Measurements from ENCODE around the gene APBB3.

The APBB3 gene

DNA sequence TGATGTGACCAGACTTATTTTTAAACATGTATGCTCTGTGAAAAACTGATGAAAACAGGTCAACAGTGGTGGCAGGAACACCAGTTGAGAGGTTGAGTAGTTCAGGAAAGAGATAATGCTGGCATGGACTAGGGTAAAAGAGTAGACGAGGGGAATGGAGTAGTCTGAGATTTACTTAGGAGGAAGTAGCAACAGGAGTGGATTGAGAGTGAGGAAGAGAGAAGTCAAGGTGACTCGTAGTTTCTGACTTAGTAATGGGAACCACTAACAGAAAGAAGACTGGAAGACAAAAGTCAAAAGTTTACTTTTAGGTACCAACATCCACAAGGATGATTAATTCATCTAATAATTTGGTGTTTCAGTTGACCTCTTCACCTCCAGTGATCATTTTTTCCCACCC is 10.7 kb downstream of the APBB3 start:
- no peak for DNase-seq
- no peaks in the 10 kb centered on the region for H3K27me3 ChIP-seq
- no peak for TF ChIP-seq CTCF (IDR thresholded peaks at IDR 0.05; ENCODE audit: low read depth, low read length)
- no peak overlapping the region for H3K4me3 ChIP-seq (ENCODE audit: low read depth, low read length)
- peaks cover 18% of the 10 kb centered on the region for H3K4me1 ChIP-seq
- H3K9me3 ChIP-seq, result no peaks in the 10 kb centered on the region
- peaks cover 33% of the 10 kb centered on the region for H3K36me3 ChIP-seq

DNA sequence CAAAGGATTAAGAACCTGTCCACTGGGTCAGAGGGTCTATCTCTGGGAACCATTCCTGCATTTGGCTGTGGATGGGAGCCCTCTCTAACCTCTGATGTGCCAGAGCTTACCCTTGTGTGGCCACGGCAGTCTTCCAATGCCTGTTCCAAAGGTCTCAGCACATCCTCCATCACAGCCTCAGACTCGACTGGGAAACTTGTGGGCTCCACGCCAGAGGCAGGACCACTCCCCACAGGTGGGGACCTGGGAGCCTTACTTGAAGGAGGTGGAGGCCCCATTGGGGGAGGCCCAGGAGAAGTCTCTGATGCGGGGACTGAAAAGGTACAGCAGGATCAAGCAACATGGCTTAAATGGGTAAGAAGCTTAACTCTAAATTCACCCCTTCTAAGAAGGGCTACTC is 12.5 kb downstream of the APBB3 start:
- no peak overlapping the region for H3K4me3 ChIP-seq (ENCODE audit: low read depth, low read length)
- TF ChIP-seq CTCF (IDR thresholded peaks at IDR 0.05; ENCODE audit: low read depth, low read length), result no peak
- DNase-seq, result no peak
- H3K27me3 ChIP-seq, result no peaks in the 10 kb centered on the region
- H3K4me1 ChIP-seq, result peaks cover 22% of the 10 kb centered on the region
- no peaks in the 10 kb centered on the region for H3K9me3 ChIP-seq
- peaks cover 33% of the 10 kb centered on the region for H3K36me3 ChIP-seq

DNA sequence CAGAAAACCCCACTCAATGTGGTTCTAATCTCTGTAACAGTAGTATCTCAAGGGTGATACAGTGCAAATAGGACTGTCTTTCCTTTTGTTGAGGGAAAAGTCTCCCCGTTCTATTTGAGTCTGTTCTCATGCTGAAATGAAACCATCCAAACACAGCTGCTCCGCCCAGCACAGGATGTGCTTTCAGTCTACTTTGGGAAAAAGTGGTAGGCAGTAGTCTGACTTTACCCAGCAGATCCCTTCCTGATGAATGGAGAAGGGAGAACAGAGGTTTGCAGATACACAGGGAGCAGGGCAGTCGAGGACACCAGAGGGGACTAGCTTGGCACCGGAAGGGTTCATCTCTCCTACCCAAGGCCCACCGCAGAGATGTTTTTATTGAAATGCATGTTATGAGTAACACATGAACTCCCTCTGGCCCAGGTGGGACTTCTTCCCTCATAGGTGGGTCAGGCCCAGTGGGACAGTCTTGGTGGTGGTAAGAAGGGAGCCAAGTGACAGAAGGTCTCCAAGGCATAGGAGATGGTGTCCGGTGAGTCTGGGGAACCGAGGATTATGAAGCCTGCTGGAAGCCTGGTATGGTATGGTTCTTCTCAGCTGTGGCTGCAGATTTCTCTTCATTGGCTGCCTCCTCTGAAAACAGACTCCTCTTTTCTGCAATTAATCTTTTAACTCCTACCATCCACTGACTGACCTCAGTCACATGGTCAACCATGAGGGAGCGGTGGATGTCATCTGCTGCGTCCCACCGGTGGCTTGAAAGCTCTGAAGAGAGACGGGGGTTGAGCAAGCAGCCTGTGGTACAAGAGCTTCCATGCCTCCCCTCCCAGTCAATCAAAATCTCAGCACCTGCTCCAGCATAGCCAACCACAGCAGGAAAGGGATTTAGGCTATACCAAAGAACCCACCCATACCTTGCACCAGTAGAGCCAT is 14.0 kb downstream of the APBB3 start:
- H3K9me3 ChIP-seq, result no peaks in the 10 kb centered on the region
- peaks cover 33% of the 10 kb centered on the region for H3K36me3 ChIP-seq
- no peaks in the 10 kb centered on the region for H3K27me3 ChIP-seq
- no peak for TF ChIP-seq CTCF (IDR thresholded peaks at IDR 0.05; ENCODE audit: low read depth, low read length)
- DNase-seq, result no peak
- no peak overlapping the region for H3K4me3 ChIP-seq (ENCODE audit: low read depth, low read length)
- H3K4me1 ChIP-seq, result peaks cover 16% of the 10 kb centered on the region

DNA sequence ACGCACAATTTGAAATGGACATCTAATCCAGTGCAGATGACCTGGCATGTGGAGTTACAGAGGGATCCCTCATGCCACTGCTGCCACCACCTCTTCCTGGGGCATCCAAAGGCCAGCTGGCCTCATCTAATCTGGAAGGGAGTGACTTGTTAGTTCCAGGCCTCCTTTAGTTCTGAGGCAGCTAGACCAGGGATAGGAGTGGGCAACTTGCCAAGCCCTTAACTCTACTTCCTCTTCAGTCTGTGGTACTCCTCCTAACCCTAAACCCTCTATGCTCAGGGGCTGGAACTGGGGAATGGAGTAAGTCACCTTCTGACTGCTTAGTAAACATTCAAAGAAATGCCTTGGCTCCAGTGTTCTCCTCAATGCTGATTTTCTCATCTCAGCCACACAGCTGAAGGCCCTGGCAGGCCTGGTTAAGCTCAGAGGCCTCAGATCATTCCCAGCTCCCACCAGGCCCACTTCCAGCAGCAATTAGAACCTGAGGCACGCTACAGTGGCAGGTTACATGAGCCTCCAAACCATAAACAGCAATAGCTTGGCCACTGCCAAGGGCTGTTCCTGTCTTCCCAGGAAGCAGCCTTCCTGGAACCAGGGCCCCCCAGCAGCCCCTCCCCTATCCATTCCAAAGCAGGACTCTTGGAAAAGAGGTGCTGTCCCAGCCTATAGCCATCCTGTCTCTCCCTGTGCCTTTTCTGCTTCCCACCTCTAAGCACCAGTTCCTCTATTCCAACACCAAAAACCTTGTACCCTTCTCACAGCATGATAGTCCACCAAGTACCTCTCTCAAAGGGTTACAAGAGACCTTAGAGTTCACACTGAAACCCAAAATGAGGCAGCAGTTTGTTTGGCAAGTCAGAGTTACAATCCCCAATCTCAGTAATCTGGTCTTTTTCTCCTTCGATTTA is 14.9 kb downstream of the APBB3 start:
- no peaks in the 10 kb centered on the region for H3K9me3 ChIP-seq
- peak; percentile 51 for DNase-seq
- no peaks in the 10 kb centered on the region for H3K27me3 ChIP-seq
- H3K4me3 ChIP-seq (ENCODE audit: low read depth, low read length), result no peak overlapping the region
- H3K36me3 ChIP-seq, result peaks cover 33% of the 10 kb centered on the region
- peaks cover 16% of the 10 kb centered on the region for H3K4me1 ChIP-seq
- TF ChIP-seq CTCF (IDR thresholded peaks at IDR 0.05; ENCODE audit: low read depth, low read length), result no peak

DNA sequence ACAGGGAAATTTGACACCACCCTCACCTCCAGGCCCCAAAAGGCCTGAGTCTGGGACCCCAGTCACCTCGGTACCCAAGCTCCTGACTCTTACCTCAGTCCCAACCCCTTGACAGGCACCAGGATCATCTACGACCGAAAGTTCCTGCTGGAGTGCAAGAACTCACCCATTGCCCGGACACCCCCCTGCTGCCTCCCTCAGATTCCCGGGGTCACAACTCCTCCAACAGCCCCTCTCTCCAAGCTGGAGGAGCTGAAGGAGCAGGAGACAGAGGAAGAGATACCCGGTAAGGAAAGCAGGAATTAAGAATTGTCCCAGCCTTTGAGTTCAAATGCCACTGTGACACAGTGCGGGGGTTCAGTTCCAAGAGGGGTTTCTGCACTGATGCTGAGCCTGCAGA is 15.6 kb downstream of the APBB3 start:
- peaks cover 16% of the 10 kb centered on the region for H3K4me1 ChIP-seq
- H3K4me3 ChIP-seq (ENCODE audit: low read depth, low read length), result no peak overlapping the region
- peaks cover 35% of the 10 kb centered on the region for H3K36me3 ChIP-seq
- no peak for DNase-seq
- no peaks in the 10 kb centered on the region for H3K27me3 ChIP-seq
- no peak for TF ChIP-seq CTCF (IDR thresholded peaks at IDR 0.05; ENCODE audit: low read depth, low read length)
- no peaks in the 10 kb centered on the region for H3K9me3 ChIP-seq
